DLD1 (cell line): ENCODE results near the gene KRT222.

Experiments
- in situ Hi-C: cut with HindIII; loops from 2 replicates; pipeline ENCODE4 v1.10.0; 2017; ENCODE audit warnings: low sequenced_read_pairs

The KRT222 gene

DNA sequence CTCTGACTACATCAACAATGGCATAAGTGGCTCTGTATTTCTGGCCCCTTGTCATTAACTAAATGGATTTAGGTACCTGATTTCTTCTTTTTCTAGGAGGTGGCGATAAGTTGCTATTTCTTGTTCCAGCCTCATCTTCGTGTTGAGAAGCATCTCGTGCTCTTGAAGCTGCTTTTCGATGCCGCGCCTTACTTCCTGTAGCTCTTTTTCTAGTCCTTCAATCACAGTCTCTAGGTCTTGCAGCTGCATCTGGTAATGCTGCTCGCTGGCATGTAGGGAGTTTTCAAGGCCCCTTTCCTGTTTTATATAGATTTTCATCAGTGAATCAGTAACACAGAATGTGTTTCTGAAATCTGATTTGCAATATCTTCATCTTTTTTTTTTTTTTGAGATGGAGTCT, 5.1 kb downstream of the KRT222 start:
- in situ Hi-C loops, result no loop called here

DNA sequence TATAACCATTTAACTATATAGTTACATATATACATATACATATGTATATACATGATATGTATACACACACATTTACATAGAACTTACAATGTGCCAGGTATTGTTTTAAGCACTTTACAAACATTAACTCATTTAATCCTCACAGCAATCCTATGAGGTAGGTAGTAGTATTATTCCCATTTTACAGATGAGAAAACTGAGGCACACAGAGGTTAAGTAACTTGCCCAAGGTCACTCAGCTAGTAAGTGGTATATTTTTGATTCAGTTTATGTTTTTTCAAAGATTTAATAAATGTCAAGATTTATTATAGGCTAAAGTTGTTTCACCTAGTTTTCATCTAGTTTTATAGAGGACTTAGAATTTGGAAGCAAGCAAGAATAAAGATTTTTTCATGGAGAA, 6.6 kb downstream of the KRT222 start:
- in situ Hi-C loops, result no loop called here

DNA sequence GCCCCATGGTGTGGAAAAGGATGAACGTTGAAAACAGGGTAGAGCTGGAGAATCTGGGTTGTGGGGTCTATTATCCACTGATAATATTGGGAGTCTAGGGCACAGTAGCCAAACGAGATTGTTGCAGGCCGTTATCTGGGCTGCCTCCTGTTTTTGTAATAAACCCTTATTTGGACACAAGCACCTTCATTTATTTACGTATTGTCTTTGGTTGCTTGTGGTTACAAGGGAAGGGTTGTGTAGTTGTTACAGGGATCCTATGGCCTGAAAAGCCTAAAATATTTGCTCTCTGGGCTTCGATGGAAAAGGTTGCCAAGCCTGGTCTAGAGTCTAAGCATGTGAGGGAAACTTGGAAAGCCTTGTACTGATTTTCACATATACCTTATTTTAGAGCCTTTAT, 13.0 kb downstream of the KRT222 start:
- in situ Hi-C loops, result no loop called here

DNA sequence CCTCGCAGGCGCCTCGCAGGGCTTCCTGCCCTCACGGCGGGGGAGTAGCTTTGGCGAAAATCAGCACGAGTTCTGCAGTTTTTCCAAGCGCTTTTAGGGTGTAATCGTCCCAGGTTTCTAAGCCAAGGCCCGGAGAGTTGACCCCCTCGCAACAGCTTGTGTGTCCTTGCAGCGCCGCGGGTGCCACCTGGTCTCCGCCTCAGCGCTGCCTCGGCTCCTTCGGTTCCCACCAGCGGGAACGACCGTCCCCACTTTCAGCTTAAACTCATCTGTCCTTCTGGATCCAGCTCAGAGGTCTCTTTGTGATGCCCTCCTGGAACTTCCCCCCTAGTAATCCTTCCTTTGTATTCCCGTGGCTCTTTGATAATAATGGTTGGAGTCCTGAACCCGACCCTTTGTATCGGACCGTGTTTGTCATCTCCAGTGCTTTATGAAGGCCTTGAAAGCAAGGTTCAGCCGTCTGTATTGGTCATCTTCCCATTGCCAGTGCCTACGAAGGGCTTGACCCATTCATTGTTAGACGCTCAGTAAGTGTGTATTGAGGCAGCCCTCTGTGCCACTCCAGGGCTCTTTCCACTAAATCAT, 16.5 kb downstream of the KRT222 start:
- in situ Hi-C loops, result no loop called here

DNA sequence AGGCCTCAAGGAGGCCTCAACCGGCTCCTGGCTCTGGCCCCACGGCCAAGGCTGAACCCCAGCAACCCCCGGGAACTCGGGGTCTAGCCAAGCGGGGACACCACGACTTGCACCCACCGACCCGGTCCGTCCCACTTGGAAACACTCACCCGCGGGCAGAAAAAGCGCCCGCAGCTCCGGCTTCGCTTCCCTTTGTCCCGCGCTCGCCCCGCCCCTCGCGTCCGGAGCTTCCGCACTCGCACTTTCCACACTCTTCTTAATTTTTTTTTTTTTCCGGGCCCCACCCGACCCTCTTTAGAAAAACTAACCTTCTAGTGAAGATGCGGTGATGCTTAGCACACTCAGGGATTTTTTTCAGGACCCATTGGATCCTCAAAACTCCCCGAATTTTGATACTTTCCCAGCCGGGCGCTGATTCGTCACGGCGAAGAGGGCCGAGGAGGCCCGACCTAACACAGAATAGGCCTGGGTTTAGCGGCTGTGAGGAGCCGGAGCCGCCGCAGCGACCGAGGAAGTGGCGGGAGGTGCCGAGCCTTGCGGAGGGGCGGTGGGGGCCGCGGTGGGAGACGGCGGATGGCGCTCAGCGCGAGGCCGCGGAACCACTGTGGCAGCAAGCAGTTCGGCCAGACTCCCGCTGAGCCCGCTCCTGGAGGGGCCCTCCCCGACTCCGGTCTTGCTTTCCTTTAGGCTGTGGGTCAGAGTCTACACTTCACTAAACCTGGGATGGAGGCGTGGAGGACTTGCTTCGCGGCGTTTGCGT, 17.2 kb downstream of the KRT222 start, which contains the start of gene SMARCE1:
Gene SMARCE1 (minus strand): TSS at position 195 of the 760 bp plus-strand sequence. CDS start 2,016 bp downstream, outside the sequence.
- in situ Hi-C loops, result no loop called here

DNA sequence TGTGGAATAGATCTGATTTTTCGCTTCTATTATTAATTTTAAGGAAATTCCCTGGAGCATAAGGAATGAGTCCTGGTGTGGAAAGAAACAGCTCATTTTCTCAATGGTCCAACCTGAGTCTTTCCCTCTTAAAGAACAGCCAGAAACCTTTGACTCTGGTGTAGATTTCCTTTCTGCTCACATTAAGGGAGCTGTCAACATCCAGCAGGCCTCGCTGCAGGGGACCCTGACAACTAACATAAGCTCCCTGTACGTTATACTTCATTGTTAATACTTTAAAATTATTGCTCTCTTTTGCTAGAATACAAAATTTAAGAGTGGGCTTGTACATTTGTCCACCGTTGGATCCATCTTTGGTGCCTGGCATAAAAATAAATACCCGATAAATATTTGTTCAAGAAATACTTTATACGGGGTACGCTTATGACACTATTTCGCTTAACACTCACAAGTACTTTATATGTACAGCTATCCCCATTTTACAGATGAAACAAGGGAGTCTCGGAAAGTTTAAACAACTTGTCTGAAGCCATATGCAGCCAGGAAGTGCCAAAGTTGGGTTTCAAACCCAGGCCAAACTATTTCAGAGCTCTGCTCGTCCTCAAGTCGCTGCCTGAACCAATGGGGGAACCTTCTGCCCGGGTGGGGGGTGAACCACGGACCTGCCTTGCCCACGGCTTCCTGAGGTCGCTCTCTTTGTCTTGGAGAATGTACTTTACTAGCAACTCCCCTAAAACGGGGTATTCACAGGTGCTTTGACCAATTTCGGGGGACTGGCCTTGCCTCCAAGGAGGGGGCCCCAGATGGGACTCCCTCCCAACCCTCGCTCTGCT, 18.0 kb downstream of the KRT222 start:
- in situ Hi-C loops, result no loop called here

DNA sequence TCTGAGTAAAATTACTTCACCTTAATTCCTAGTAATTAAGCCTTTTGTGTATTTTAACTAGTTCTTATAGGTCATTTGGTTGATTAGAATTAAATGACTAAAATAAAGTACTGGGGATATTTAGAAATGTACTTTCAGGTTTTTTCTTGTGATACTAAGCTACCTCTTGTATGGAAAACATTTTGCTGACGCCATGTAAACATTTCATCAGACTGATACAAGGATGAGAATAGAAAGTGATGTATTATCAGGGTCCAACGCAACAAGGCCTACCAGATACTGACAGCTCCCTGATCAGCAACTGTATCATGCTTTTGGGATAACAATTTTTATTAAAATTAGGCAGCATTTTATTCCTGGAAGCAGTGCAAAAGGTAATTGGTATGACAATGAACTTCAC, 19.0 kb downstream of the KRT222 start:
- in situ Hi-C loops, result no loop called here

DNA sequence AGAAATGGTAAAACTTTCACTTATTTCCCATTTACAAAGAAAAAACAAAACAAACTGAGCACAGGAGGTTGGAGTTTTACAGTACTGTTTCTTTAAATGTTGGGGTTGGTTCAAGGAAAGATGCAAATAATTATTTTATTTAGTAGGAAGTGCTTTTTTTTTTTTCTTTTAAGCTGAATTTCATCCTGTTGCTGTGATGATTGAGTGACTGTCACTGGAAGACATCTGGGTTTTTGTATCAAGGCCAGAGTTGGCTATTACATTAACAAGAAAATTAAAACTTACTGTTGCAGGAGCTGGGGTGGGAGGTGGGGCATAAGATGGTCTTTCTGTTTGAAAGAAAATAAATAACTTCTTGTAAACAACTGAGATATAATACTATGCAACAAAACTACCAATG, 19.7 kb downstream of the KRT222 start:
- in situ Hi-C loops, result no loop called here

DNA sequence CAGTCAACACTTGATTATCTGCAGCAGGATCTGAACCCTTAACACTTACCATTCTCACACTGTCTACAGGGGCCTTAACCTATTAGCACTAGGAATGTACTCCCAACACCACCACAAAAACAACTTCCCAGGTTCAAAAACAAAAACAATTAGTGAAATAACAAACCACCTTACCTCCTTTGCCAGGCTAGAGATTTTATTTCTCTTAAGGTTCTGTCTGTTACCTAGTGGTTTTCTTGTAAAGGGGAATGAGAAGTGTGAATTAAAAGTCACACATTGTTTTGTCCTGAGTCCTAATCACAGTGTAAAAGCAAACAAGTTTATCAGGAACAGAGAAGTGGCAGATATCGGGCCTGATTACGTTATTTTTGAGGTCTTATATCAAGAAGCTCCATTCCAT, 27.0 kb downstream of the KRT222 start:
- in situ Hi-C loops, result no loop called here

DNA sequence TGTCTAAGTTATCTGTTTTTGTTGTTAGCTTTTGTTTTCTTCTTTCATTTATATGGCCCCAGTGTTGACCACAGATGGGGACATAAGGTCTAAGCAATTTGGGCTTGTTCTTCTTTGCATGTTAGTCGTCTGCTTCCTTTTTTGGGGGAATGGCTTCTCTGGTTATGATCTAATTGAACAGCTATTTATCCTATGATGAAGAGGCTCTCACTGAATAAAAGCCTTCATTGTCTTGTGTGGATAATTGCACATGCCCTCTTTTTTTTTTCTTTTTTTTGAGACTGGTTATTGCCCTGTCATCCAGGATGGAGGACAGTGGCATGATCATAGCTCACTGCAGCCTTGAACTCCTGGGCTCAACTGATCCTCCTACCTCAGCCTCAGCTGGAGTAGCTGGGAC, 31.1 kb downstream of the KRT222 start:
- in situ Hi-C loops, result no loop called here

DNA sequence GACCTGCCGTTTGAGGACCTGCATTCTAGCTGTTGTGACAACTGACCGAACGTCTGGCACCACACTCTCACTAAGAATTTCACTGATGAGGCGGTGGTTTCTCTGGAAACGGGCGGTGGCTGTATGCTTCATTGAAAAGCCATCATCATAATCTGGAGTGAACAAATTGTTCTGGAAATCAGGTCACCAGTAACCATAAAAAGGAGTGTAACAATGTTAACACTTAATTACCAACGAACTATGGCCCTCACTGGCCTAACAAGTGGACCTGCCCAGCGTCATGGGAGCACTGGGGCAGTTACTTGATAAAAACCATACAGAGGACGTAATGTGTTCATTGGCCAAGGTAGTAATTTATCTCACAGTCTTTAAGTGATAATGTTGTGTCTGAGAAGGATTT, 32.8 kb downstream of the KRT222 start:
- in situ Hi-C loops, result no loop called here

DNA sequence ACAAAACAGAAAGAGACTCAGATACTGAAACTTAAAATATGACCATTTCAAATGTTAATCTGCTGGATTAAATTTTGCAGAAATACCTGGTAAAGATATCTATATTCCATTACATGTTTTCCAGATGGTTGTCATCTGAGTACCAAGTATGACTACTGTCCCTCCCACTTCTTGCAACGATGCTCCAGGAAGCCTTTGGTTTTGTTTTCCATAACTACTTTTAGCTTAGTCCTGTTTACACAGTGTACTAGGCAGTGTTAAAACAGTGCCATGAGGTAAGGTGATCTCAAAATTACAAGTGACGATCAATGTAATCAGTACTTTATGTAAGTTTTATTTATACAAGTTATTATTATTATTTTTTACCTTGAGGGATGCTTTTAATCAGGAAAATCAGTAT, 35.1 kb downstream of the KRT222 start:
- in situ Hi-C loops, result no loop called here

DNA sequence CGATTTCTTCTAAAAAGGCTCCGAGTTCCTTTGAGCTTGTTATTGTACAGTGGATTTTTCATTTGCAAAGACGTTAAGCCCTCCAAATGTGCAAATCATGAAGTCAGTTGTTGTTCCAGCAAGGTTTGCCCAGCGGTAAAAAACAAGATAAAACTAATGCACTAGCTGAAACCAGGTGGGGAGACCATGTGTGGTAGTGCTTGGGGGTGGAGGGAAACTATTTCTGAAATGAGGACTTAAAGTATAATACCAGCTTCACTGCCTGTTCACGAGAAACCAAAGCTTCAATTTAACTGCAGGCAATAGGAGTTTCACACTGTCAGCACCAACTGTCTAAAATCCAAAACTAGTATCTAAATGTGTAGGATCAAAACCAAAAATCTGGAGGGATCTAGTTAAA, 39.7 kb downstream of the KRT222 start:
- in situ Hi-C loops, result no loop called here

DNA sequence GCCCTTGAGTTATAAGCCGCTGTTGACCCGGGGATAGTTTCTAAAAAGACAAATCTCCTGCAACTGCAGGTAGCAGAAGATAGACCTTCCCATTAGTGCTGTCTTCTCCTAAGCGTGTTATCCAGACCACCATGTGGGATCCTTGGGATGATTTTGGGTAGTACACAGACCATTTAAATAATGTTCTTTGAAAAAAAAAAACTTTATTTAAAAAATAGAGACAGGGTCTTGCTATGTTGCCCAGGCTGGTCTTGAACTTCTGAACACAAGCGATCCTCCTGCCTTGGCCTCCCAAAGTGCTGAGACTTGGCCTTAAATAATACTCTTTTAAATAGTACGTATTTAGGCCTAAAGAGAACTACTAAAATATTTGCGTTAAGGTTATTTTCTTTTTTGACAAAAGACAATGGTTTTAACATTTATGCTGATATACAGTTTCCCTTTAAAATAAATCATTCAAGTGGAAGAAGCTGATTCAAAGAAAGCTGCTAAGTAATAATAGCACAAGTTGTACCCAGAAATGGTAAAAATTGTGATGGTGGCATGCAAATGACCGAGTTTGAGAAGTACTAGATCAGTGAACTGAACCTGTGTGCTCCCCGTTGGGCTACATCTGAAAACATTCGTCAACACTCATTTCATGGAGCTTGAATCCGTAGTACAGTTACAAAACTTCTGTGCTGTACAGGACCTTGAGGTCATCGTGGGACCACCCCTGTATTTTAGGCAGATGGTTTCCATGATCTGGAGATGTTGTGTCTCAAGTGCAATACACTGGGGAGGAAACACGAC, 41.4 kb downstream of the KRT222 start:
- in situ Hi-C loops, result no loop called here

DNA sequence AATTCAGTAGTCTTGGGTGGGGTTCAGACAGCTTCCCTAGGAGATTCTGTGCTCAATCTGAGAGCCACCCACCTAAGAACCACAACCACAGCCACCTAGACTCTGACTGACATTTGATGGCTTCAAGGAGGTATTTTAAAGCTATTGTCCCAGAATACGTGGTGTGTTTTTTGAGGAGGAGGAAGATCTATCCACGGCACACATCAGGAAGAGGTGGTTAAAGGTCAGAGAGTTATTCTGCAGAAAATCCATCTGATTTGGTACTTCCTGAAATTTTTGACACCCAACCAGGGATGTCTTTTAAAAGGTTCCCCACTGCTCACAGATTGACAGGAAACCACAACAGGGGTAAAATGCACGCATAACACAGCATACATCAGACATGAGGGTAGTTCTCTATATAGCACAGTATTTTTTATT, 42.5 kb downstream of the KRT222 start:
- in situ Hi-C loops, result no loop called here

DNA sequence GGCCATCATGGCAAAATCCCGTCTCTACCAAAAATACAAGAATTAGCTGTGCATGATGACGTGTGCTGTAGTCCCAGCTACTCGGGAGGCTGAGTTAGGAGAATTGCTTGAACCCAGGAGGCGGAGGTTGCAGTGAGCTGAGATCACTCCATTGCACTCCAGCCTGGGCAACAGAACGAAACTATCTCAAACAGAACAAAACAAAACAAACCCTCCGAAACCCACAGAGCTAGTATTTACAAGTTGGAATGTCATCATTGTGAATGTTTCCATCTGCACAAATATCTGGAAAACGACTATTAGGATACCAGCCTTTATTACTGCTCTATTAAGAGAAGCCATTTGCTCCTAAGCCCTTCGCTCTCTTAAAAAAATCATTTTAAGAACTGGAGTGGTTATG, 43.4 kb downstream of the KRT222 start:
- in situ Hi-C loops, result no loop called here

DNA sequence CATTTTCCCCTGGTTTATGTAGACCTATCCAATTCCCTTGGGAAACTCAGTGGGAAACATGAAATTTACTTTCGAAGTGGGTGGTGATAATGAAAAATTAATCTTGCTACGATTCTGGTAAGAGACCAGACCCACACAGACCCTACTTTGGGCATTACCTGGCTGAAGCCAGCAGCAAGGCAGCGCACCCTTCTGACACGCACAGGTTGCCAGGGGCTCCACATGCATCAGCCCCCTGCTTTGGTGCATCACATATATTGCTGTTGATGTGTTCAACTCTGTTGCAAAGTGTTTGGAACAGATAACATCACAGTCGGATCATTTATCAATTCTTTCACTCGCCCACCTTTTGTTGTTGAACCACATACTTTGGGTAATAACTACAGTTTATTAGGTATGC, 44.0 kb downstream of the KRT222 start:
- in situ Hi-C loops, result no loop called here

DNA sequence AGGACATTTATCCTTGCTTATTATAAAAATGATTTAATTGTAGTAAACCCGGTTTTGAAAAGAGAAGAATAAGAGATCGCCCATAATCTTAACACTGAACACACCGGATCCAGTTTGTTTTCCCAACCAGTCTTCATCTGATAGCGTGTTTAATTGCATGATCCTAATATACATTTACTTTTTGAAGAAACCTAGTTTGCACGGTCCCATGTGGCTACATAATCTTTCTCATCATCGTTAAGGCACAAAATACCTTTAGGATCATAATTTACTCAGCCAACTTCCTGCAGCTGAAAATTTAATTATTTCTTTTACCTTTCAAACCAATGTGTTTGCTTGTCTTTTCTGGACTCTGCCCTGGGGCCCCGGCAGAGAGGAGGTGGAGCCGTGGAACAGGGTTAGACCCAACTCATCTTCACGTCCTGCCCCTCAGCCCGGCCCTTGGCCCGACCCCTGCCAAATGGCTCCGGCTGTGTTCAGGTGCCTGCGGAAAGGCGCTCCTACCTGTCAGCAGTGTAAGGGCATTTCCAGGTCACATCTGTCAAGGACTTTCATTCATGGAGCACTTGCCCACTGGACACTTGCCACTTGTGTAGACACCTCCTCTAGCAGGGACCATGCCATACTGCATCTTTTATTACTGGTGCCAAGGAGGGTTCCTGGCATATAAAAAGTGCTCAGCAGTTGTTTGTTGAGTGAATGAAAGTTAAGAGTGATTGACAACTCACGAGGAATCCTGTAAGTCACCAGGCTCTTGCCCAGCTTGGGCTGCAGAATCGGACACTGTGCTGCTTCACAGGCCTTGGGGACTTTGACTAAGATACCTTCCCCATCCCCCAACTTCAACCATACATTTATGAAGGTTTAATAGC, 46.0 kb downstream of the KRT222 start:
- in situ Hi-C loops, result no loop called here

DNA sequence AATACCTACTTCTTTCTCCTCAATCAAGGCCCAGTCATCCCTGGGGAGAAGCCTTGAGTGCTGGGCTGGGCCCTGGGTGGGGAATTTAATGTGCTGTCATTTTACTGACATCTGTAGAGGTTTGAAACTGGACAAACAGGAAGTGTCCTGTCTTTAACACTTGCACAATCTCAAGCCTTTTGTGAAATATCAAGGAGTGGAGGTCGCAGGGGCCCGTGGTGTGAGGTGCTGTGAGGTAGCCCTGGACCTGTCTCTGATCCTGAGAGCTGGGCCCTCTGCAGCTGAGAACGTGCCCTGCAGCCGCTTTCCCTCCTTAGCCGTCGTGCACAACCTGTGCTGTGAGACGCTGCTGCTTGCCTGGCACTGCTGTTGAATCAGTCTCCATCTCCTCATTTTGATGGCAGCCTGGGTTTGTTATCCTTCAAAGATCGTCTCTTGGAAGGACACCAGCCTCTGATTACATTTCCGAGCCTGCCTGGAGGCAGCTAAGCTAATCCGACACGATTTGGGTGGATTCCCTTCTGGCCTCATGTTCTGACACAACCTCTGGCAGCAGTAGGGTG, 47.2 kb downstream of the KRT222 start:
- in situ Hi-C loops, result no loop called here

DNA sequence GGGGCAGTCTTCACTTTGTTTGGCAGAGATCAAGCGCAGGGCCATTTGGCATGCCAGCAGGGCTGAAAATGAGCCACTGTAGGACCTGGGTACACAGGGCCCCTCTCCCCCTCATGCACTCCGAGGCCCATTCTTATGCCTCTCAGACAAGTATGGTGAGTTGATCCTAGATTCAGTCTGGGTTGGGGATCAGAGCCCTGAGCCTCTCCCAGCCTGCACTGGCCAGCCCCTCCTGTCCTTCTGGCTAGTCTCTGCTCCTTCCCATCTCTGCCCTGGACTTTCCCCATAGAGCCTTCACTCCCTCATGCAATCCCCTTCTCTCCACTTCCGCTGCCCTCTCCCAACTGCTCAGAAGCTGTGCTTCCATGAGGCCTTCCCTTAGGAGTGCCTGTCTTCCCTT, 48.4 kb downstream of the KRT222 start:
- in situ Hi-C loops, result no loop called here
